ENCODE data around the gene FBXO46.

FBXO46 gene

GRCh38 chr19:45774765-45775164, 44.1 kb upstream of the FBXO46 start:
- no peak for DNase-seq (ENCODE audit: low read depth)
- no peak for TF ChIP-seq CTCF (IDR thresholded peaks at IDR 0.05; ENCODE audit: control insufficient read depth, extremely low read depth, insufficient read depth)
- H3K4me3 ChIP-seq (ENCODE audit: low read depth, low read length): no peak overlapping the region

- no peak for DNase-seq (ENCODE audit: low read depth)
- no peak overlapping the region for H3K4me3 ChIP-seq (ENCODE audit: low read depth, low read length)
- no peak for TF ChIP-seq CTCF (IDR thresholded peaks at IDR 0.05; ENCODE audit: control insufficient read depth, extremely low read depth, insufficient read depth)
Observed at GRCh38 chr19:45773384-45773783, 42.7 kb upstream of the FBXO46 start.

- no peak for TF ChIP-seq CTCF (IDR thresholded peaks at IDR 0.05; ENCODE audit: control insufficient read depth, extremely low read depth, insufficient read depth)
- no peak overlapping the region for H3K4me3 ChIP-seq (ENCODE audit: low read depth, low read length)
- DNase-seq (ENCODE audit: low read depth): no peak
Observed at GRCh38 chr19:45772912-45773311, 42.2 kb upstream of the FBXO46 start.

- no peak overlapping the region for H3K4me3 ChIP-seq (ENCODE audit: low read depth, low read length)
- no peak for DNase-seq (ENCODE audit: low read depth)
- no peak for TF ChIP-seq CTCF (IDR thresholded peaks at IDR 0.05; ENCODE audit: control insufficient read depth, extremely low read depth, insufficient read depth)
Observed at GRCh38 chr19:45772130-45772840, 41.6 kb upstream of the FBXO46 start.

GRCh38 chr19:45771311-45771933, 40.7 kb upstream of the FBXO46 start:
- no peak for TF ChIP-seq CTCF (IDR thresholded peaks at IDR 0.05; ENCODE audit: control insufficient read depth, extremely low read depth, insufficient read depth)
- H3K4me3 ChIP-seq (ENCODE audit: low read depth, low read length): peak overlapping the region; percentile 48
- no peak for DNase-seq (ENCODE audit: low read depth)

GRCh38 chr19:45770192-45771101, 39.8 kb upstream of the FBXO46 start:
- TF ChIP-seq CTCF (IDR thresholded peaks at IDR 0.05; ENCODE audit: control insufficient read depth, extremely low read depth, insufficient read depth): peak; percentile 37
- H3K4me3 ChIP-seq (ENCODE audit: low read depth, low read length): peak overlapping the region; percentile 61
- DNase-seq (ENCODE audit: low read depth): peak; percentile 87
